NCI-H345 (cell line): ENCODE results near the gene MTMR3.
A peak's percentile ranks its signal among the peaks of the same experiment; 100 is the strongest.

Experiments
- DNase-seq: peaks from one replicate; lab custom pipeline; 2025; lab: John Stamatoyannopoulos, UW

Gene MTMR3

GRCh38 chr22:30028731-30029130 lies 145.8 kb downstream of the MTMR3 start:
- no peak for DNase-seq

DNA sequence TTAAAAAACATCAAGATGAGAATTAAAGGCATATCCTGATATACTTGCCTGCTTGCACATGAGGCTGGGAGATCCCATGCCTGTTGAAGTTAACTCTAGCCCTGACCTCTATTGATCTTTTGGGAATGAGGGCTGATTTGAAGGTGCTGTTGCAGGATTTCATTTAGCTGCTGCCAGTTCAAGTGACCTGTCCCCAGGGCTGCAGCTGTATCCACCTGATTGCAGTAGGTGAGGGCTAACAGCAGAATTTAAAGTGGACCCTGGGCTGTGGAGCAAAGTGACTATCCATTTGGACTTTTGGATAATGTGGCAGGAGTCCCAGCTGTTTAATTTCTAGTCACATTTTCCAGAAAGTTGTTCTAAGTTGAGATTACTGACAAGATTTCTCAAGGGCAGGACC lies 146.5 kb downstream of the MTMR3 start:
- no peak for DNase-seq

DNA sequence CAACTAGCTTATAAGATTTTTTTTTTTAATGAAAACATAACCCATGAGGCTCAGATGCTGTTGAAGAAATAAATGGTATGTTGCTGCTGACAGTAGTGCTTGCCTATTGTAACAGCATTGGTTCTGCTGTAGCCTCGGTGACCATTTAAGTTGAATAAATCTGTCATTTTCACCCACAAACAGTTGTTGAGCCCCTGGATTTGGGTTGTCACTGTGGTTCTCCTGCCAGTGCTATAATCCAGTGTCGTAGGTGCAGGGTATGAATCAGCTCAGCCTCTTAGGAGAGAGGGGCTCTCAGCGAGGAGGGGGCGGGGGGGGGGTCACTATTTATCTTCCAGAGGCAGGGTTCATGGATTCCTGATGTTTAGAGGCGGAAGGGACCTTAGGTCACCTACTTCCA lies 147.4 kb downstream of the MTMR3 start:
- no peak for DNase-seq

- no peak for DNase-seq
Observed at GRCh38 chr22:30031328-30031727, 148.4 kb downstream of the MTMR3 start.

GRCh38 chr22:30031764-30032455 lies 148.9 kb downstream of the MTMR3 start:
- DNase-seq, result no peak

DNA sequence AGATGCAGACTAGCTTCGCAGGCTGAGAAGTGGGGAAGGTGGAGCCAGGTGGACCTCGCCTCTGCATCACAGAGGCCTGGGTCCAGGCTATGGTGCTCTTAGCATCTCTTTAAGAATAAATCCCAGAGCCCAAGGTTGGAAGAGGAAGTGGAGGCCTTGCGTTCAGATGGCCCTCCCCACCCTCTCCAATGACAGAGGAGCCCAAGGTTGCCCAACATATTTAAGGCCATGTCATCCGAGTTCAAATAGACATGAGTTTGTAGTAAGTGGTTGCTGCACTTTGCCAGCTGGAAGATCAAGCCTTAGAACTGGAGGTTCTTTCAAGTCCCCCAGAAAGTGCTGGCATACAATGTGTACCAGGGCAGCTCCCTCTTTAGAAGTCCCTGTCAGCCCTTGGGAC lies 150.2 kb downstream of the MTMR3 start:
- DNase-seq, result no peak

- DNase-seq, result no peak
Observed at GRCh38 chr22:30033901-30034300, 150.9 kb downstream of the MTMR3 start.

- no peak for DNase-seq
Observed at GRCh38 chr22:30036656-30037055, 153.7 kb downstream of the MTMR3 start.

GRCh38 chr22:30038219-30038618 lies 155.2 kb downstream of the MTMR3 start:
- no peak for DNase-seq

DNA sequence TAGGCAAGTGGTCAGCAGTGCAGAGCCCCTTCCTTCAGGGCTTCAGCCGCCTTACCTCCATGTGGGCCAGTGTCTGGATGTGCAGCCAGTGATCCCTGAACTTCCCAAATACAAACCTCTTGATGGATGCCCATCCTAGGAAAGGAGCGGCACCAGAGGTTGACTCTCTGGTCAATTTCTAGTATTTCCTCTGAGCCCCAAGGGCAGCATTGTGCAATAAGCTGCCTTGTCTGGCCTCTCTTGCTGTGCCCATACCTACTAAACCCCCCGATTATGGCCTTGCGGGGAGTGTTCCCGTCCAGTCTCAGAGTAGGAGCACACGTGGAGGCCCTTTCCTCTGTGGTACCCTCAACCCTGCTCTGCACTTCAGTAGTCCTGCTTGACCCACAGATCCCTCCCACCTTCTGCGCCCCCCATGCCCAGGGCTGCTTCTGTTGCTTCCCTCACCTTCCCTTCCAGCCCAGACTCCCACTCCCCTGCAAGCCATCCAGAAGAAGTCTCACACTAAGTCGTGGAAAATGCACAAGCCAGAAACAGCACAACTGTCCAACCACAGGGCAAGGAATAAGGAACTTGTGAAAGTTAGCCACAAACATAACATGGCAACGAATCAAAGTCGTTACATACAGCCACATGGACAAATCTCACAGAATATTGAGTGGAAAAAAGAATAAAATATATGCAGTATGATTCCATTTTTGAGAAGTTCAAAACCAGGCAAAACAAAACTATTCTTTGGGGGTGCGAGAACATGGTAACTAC lies 157.7 kb downstream of the MTMR3 start:
- DNase-seq, result no peak

- no peak for DNase-seq
Observed at GRCh38 chr22:30041475-30041874, 158.5 kb downstream of the MTMR3 start.

GRCh38 chr22:30041881-30042280 lies 158.9 kb downstream of the MTMR3 start:
- DNase-seq, result no peak

- no peak for DNase-seq
Observed at GRCh38 chr22:30043161-30043560, 160.2 kb downstream of the MTMR3 start.

GRCh38 chr22:30044369-30044768 lies 161.4 kb downstream of the MTMR3 start:
- DNase-seq, result peak; percentile 11

- DNase-seq, result no peak
Observed at GRCh38 chr22:30044881-30045493, 162.0 kb downstream of the MTMR3 start.

GRCh38 chr22:30045494-30045887 lies 162.5 kb downstream of the MTMR3 start:
- no peak for DNase-seq

GRCh38 chr22:30045901-30046715 lies 163.1 kb downstream of the MTMR3 start:
- no peak for DNase-seq

DNA sequence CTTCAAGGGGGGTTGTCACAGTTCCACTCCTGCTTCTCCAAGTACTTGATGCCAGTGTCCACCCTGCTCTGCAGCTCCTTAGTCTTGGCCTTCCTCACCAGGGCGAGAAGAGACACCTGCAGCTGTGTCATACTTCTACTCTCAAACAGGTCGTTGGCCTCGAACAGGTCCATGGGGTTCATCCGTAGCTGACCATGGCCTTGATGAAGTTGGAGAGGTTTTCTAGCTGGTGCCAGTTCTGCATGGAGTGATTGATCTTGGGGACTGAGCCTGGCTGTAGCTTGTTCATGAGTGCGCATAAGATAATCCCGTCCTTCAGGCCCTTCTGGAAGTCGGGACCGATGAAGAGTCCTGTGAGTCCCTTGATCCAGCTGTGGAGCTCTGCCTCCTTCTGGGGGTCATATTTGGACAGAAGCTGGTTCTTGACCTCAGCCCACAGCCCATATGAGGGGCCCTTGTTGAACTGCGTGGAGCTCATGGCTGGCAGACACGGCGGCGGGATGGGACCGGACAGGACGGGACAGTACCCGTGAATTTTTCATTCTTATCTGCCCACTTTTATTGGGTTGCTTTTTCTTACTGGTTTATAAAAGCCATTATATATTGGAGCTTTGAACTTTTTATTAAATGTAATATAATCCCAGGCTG lies 163.9 kb downstream of the MTMR3 start:
- no peak for DNase-seq

DNA sequence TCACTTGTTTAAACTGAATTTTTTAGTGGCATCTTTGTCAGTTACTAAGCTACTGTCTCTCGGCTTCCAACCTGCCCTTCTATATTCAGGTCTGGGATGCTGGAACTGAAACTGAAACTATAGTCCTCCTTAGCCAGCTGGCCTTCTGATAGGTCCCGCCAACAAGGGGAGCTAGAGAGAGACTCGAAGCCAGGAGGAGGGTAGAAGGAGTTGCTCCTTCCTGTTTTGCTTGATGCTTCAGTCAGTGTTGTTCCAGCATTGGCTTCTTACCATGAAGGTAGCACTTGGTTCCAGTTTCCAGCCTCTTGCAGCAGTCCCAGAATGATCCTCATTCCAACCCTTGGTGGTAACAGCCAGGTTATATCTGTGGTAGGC lies 164.4 kb downstream of the MTMR3 start:
- DNase-seq, result no peak

DNA sequence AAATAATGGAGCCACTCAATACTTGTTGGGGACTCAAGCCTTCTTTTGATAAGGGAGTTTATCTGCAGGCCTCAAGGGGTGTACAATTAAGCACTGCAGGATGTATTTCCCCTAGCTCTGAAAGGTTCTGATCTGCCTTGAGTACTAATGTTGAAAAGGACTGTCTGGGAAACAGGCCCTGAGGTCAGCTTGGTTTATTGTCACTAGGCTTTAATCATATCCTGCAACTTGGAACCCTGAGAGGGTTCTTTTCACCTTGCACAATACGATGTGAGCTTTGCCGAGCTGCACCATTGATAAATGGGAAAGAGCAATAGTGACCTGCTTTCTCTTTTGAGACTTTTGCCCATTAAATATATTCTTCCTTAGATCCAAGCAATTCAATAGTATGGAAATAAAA lies 165.7 kb downstream of the MTMR3 start:
- DNase-seq, result no peak

DNA sequence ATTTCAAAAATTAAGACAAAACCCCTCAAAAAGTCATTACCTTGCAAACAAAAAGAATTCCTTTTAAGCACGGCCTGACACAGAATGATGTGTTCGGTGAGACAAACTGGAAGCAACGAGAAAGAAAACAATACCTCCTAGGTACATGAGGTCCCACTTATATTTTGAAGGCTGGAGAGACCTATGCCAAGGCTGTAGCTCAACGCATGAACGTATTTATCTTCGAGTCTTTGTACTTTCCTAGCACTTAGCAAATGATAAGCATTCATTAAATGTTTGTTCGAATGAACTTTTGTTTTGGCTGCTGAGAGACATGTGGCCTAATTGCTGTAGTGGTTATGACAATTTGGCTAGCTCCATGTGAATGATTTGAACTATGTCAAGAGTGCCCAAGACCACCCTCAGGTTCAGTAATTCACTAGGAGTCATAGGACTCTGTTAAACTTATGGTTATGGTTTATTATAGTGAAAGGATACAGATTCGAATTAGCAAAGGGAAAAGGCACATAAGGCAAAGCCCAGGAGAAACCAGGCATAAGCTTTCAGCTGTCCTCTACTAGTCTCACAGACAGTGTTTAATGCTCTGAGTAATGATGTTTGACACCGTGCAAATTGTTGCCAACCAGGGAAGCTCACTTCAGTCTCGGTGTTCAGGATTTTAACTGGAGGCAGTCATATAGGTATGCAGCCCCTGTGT lies 171.2 kb downstream of the MTMR3 start:
- DNase-seq, result no peak

DNA sequence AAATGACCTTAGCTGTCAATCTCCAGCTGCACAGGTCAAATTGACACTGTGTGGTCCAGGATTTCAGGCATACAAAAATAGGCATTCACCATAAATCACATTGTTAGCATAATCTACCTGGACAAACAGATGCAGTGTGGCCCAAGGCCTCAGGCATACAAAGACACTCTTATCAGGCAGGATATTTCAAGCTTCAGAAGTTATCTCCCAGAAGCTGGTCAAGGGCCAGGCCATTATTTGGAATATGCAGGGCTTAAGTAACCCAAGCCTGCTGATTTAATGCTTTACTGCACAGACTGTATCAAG lies 171.7 kb downstream of the MTMR3 start:
- no peak for DNase-seq
